IPS DF 6.9 (cell line): ENCODE data around the gene SLC39A13.

Source experiments
- DNase-seq: peaks from one replicate; pipeline ENCODE4 v3.0.0-alpha.2; 2013; ENCODE audit warnings: low read depth, low spot score
- H3K27ac ChIP-seq: one replicate; pipeline ENCODE4 v1.5.1; 2013; ENCODE audit warnings: low read length, control low read depth
- H3K27me3 ChIP-seq: 2 replicates; pipeline ENCODE4 v1.6.1; 2013; ENCODE audit warnings: mild to moderate bottlenecking, low read length; ENCODE audit not compliant: control insufficient read depth, insufficient read depth
- H3K36me3 ChIP-seq: 2 replicates; pipeline ENCODE4 v1.6.1; 2013; ENCODE audit warnings: low read length; ENCODE audit not compliant: control insufficient read depth, insufficient read depth
- H3K4me1 ChIP-seq: 2 replicates; pipeline ENCODE4 v1.6.1; 2013; ENCODE audit warnings: low read length; ENCODE audit not compliant: control insufficient read depth, insufficient read depth
- H3K4me3 ChIP-seq: 2 replicates; pipeline ENCODE4 v1.5.1; 2013; ENCODE audit warnings: mild to moderate bottlenecking, low read length
- H3K9me3 ChIP-seq: 2 replicates; pipeline ENCODE4 v1.6.1; 2013; ENCODE audit warnings: low read length, inconsistent platforms; ENCODE audit not compliant: control insufficient read depth, insufficient read depth
- WGBS: extraction: QIAGEN DNeasy Blood & Tissue Kit; methylation state at CpG from one replicate; pipeline ENCODE4 v1.1.7; 2013; ENCODE audit warnings: mixed read lengths, missing lambda C conversion rate; ENCODE audit not compliant: insufficient read length, insufficient coverage; 5-methylcytosine and 5-hydroxymethylcytosine counted together

Gene SLC39A13

DNA sequence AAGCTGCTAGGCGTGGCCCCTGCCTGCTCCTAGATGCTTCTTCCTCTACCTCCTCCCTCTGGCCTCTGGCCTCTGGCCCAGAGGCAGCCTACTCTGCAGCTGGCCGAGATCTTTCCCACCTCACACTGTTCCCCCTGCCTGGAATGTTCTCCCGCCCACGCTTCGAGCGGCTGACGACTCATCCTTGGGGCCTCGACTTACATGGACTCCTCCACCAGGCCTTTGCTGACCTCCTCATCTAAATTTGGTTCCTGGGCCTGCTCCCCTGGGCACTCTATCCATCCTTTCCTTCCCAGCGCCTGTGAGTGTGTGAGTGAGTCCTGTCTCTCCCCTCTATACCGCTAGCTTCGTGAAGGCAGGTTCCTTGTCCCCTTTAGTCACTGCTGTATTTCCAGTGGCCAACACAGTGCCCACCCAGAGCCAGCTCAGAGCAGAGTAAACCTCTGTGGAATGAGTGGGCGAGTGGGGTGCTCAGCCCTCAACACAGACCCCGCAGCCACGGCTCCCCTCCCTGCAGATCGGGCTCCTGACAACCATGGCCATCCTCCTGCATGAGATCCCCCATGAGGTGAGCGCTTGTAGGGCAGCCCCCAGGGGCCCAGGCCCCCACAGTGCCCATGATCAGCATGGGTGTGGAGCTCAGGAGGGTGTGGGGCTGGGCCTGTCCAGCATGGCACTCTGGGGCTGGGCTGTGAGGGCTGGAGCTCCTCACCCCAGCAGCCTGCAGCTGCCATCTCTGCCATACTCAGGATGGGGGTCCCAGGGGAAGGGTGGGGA lies 5.7 kb downstream of the SLC39A13 start:
- no CpG with 5 or more reads among the region's 16 CpGs for WGBS
- no peaks in the 10 kb centered on the region for H3K9me3 ChIP-seq

DNA sequence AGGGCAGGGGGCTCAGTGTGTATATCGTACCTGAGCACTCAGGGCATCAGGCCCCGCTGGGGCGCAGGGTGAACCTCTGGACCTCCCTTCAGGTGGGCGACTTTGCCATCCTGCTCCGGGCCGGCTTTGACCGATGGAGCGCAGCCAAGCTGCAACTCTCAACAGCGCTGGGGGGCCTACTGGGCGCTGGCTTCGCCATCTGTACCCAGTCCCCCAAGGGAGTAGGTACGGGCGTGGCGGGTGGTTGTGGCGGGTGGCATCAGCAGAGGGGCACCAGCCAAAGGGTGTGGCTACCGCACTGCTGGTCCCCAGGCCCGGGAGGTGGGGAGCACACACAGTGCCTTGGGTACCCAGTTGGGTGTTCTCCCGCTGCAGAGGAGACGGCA lies 6.3 kb downstream of the SLC39A13 start:
- no peak for DNase-seq
- Histone ChIP-seq H3K9me3 (no peaks in the 10 kb centered on the region), H3K27me3 (no peaks in the 10 kb centered on the region), H3K4me1 (no peaks in the 10 kb centered on the region), H3K36me3 (peaks cover 22% of the 10 kb centered on the region), H3K4me3 (no peak overlapping the region), H3K27ac (no peak overlapping the region)
- no CpG with 5 or more reads among the region's 19 CpGs for WGBS

More for the DNA sequence above, 5.7 kb downstream of the SLC39A13 start:
- DNase-seq, result no peak
- Histone ChIP-seq H3K4me3 (no peak overlapping the region), H3K27ac (no peak overlapping the region), H3K27me3 (no peaks in the 10 kb centered on the region), H3K36me3 (peaks cover 21% of the 10 kb centered on the region), H3K4me1 (peaks cover 1% of the 10 kb centered on the region; the same call in 1 of the 2 replicates)

GRCh38 chr11:47415091-47415854 lies 6.9 kb downstream of the SLC39A13 start:
- Histone ChIP-seq H3K9me3 (no peaks in the 10 kb centered on the region), H3K27ac (no peak overlapping the region), H3K4me1 (no peaks in the 10 kb centered on the region), H3K27me3 (no peaks in the 10 kb centered on the region), H3K36me3 (peaks cover 28% of the 10 kb centered on the region), H3K4me3 (no peak overlapping the region)
- DNase-seq, result no peak
- no CpG with 5 or more reads among the region's 31 CpGs for WGBS

GRCh38 chr11:47415949-47416472 lies 7.6 kb downstream of the SLC39A13 start:
- Histone ChIP-seq H3K9me3 (no peaks in the 10 kb centered on the region), H3K4me1 (no peaks in the 10 kb centered on the region), H3K27ac (no peak overlapping the region), H3K4me3 (no peak overlapping the region), H3K36me3 (peaks cover 33% of the 10 kb centered on the region), H3K27me3 (no peaks in the 10 kb centered on the region)
- no CpG with 5 or more reads among the region's 13 CpGs for WGBS
- DNase-seq, result no peak

DNA sequence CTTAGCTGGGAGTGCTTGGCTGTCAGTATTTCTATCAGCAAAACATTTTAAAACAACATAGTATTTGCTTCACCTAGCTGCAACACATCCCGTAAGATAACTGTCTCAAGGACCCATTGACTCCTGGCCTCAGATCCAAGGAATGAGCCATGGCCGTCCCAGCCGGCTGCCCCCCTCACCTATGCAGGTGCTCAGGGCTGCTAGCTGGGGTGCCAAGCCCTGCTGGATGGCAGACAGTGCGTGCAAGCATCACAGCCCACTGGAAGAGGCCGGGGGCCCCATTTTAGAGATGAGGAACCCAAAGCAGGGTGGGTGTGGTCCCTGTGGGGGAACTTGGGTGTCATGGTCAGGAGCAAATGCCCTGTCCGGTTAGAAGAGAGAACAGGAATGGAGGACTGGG lies 9.3 kb downstream of the SLC39A13 start:
- DNase-seq, result no peak
- H3K4me1 ChIP-seq, result no peaks in the 10 kb centered on the region
- WGBS, result no CpG with 5 or more reads among the region's 6 CpGs
- no peaks in the 10 kb centered on the region for H3K27me3 ChIP-seq
- H3K9me3 ChIP-seq, result no peaks in the 10 kb centered on the region
- no peak overlapping the region for H3K27ac ChIP-seq
- no peak overlapping the region for H3K4me3 ChIP-seq
- H3K36me3 ChIP-seq, result peaks cover 37% of the 10 kb centered on the region

DNA sequence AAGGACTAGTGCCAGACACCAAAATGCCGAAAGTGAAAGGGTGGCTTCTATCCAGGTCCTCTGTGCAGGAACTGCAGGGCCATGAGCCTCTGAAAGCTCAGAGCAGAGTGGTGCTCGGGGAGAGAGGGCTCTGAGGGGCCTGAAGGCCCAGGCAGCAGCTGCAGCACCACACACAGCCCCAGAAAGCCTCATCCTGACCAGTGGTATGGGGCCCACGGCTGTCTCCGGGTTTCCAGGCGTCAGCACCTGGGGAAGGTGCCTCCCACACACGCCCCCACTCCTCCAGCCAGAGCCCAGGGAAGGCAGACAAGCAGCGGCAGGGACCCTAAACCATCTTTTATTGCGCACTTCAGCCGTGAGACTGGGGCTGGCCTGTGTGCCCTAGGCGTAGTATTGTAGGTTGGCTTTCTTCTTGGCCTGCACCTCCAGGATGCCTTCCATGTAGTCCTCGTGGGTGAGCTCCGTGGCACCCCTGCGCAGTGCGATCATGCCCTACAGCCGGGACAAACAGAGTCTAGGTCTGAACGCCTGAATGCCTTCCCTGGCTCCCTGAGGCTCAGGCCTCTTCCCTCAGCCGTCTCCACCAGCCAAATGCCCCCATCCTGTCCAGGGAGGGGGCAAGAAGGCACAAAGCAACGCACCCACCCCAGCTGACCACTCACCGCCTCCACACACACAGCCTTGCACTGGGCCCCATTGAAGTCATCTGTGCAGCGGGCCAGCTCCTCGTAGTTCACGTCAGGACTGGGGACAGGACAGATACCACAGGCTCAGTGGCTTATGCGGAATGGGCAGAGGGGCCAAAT lies 10.3 kb downstream of the SLC39A13 start:
- Histone ChIP-seq H3K27ac (no peak overlapping the region), H3K36me3 (peaks cover 39% of the 10 kb centered on the region), H3K27me3 (no peaks in the 10 kb centered on the region), H3K4me3 (no peak overlapping the region), H3K9me3 (no peaks in the 10 kb centered on the region), H3K4me1 (no peaks in the 10 kb centered on the region)
- DNase-seq, result no peak
- no CpG with 5 or more reads among the region's 23 CpGs for WGBS

GRCh38 chr11:47425611-47426010 lies 17.2 kb downstream of the SLC39A13 start:
- H3K9me3 ChIP-seq, result no peaks in the 10 kb centered on the region
- H3K4me1 ChIP-seq, result no peaks in the 10 kb centered on the region
- no peaks in the 10 kb centered on the region for H3K27me3 ChIP-seq
- H3K4me3 ChIP-seq, result peak overlapping the region; percentile 95
- no CpG with 5 or more reads among the region's 14 CpGs for WGBS
- H3K27ac ChIP-seq, result no peak overlapping the region
- H3K36me3 ChIP-seq, result peaks cover 22% of the 10 kb centered on the region
- no peak for DNase-seq

GRCh38 chr11:47426062-47426956 lies 17.9 kb downstream of the SLC39A13 start, which contains the start of gene PSMC3:
PSMC3 (minus strand) TSS chr11:47426439; CDS start chr11:47426279, 160 bp downstream.
- Histone ChIP-seq H3K27ac (no peak within 1 kb of the TSS), H3K36me3 (peaks cover 18% of the 10 kb centered on the region), H3K4me1 (no peaks in the 10 kb centered on the region), H3K4me3 (peak within 1 kb of the TSS; percentile 95), H3K9me3 (no peaks in the 10 kb centered on the region), H3K27me3 (no peaks in the 10 kb centered on the region)
- no CpG with 5 or more reads among the region's 62 CpGs for WGBS
- peak; percentile 79 for DNase-seq

GRCh38 chr11:47430524-47430923 lies 22.1 kb downstream of the SLC39A13 start:
- no CpG with 5 or more reads among the region's 5 CpGs for WGBS
- DNase-seq, result no peak
- no peak overlapping the region for H3K27ac ChIP-seq
- no peaks in the 10 kb centered on the region for H3K9me3 ChIP-seq
- no peaks in the 10 kb centered on the region for H3K36me3 ChIP-seq
- H3K27me3 ChIP-seq, result no peaks in the 10 kb centered on the region
- no peaks in the 10 kb centered on the region for H3K4me1 ChIP-seq
- H3K4me3 ChIP-seq, result no peak overlapping the region
